ENCODE data around the gene LRBA.

GRCh38 chr4:150567070-150567469 lies 448.0 kb downstream of the LRBA start:
- TF ChIP-seq CTCF (IDR thresholded peaks at IDR 0.05) (no peak), POLR2A (IDR thresholded peaks at IDR 0.05) (no peak), EP300 (IDR thresholded peaks at IDR 0.05) (no peak), POLR2AphosphoS5 (IDR thresholded peaks at IDR 0.05) (no peak)

Data from stomach (tissue), 4 donors.